Hepatocyte (in vitro differentiated cells): ENCODE results near the gene LDLR. TPM values are rescaled to one million over a fixed set of nuclear protein-coding genes. Genes with fewer than 3 reads are reported as not detected.

Source experiments
- DNase-seq: peaks from one replicate; pipeline ENCODE4 v3.0.0-alpha.2; 2016; ENCODE audit warnings: low spot score
- H2AFZ ChIP-seq: fragments of 200-600 bp; sonication (generic); 2 replicates; pipeline ENCODE4 v1.6.0; 2016; ENCODE audit warnings: antibody characterized with exemption, mild to moderate bottlenecking
- H3K27ac ChIP-seq: fragments of 200-600 bp; sonication (generic); 2 replicates; pipeline ENCODE4 v1.5.1; 2016; ENCODE audit warnings: mild to moderate bottlenecking
- H3K27me3 ChIP-seq: fragments of 200-600 bp; sonication (generic); 2 replicates; pipeline ENCODE4 v1.6.1; 2016
- H3K36me3 ChIP-seq: fragments of 200-600 bp; sonication (generic); replicated peaks from 2 replicates; pipeline ENCODE4 v1.5.1; 2016; ENCODE audit warnings: low read depth; ENCODE audit not compliant: insufficient read depth
- H3K4me1 ChIP-seq: fragments of 200-600 bp; sonication (generic); 2 replicates; pipeline ENCODE4 v1.5.1; 2016; ENCODE audit warnings: mild to moderate bottlenecking, moderate library complexity; ENCODE audit not compliant: insufficient read depth
- H3K4me2 ChIP-seq: fragments of 200-600 bp; sonication (generic); 2 replicates; pipeline ENCODE4 v1.6.0; 2016
- H3K4me3 ChIP-seq: fragments of 200-600 bp; sonication (generic); 2 replicates; pipeline ENCODE4 v1.5.1; 2016; ENCODE audit warnings: mild to moderate bottlenecking
- H3K79me2 ChIP-seq: fragments of 200-600 bp; sonication (generic); 2 replicates; pipeline ENCODE4 v1.6.0; 2017; ENCODE audit warnings: mild to moderate bottlenecking
- H3K9me2 ChIP-seq: fragments of 200-600 bp; sonication (generic); replicated peaks from 2 replicates; pipeline ENCODE4 v1.6.0; 2017; ENCODE audit warnings: mild to moderate bottlenecking; ENCODE audit not compliant: insufficient read depth
- H3K9me3 ChIP-seq: fragments of 200-600 bp; sonication (generic); 2 replicates; pipeline ENCODE4 v1.5.1; 2016; ENCODE audit warnings: low read depth, mild to moderate bottlenecking
- H4K20me1 ChIP-seq: fragments of 200-600 bp; sonication (generic); 2 replicates; pipeline ENCODE4 v1.6.0; 2016; ENCODE audit warnings: mild to moderate bottlenecking; ENCODE audit not compliant: insufficient read depth, poor library complexity, severe bottlenecking
- EZH2 ChIP-seq: fragments of 200-600 bp; sonication (generic); IDR thresholded peaks from 2 replicates; pipeline ENCODE4 v1.6.1; 2016; ENCODE audit warnings: antibody characterized with exemption, mild to moderate bottlenecking, borderline replicate concordance
- EZH2phosphoT487 ChIP-seq: fragments of 200-600 bp; sonication (generic); IDR thresholded peaks from one replicate; pipeline ENCODE4 v1.6.1; 2018; ENCODE audit warnings: antibody characterized with exemption, mild to moderate bottlenecking, low read depth, moderate library complexity; ENCODE audit not compliant: unreplicated experiment, severe bottlenecking
- WGBS: methylation state at CpG from one replicate; pipeline ENCODE4 v1.1.6; 2016; ENCODE audit warnings: low lambda C conversion rate; ENCODE audit errors: missing lambda C conversion rate; 5-methylcytosine and 5-hydroxymethylcytosine counted together
- polyA plus RNA-seq: library from polyadenylated mRNA; unstranded; fragments of >200 nt; fragmentation: Nextera tagmentation; extraction: Ambion mirVana; gene quantifications from 2 replicates; pipeline ENCODE4 v1.2.1, GENCODE V29; 2016
- total RNA-seq: library from RNA; depleted of rRNA; stranded (reverse); fragments of >200 nt; gene quantifications from 2 replicates; pipeline ENCODE4 v1.2.3, GENCODE V29; 2014
- TF ChIP-seq, protein P1 (sequence below): fragments of 200-600 bp; sonication (generic); IDR thresholded peaks from 2 replicates; pipeline ENCODE4 v1.5.1; 2016; ENCODE audit warnings: antibody characterized with exemption, mild to moderate bottlenecking; ENCODE audit not compliant: poor library complexity

The LDLR gene
- total and polyA plus RNA-seq, 2 experiments from 2014 or later: 123 to 126 TPM

DNA sequence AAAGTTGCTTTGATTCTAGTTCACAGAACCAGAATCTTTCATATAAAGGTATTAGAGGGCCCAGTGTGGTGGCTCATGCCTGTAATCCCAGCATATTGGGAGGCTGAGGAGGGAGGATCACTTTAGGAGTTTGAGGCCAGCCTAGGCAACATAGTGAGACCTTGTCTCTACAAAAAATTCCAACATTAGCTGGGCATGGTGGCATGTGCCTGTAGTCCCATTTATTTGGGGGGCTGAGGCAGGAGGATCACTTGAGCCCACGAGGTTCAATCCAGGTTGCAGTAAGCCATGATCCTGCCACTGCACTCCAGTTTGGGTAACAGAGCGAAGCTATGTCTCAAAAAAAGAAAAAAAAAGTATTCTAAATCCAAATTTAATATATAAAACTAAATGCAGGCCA is 9.1 kb downstream of the LDLR start:
- Histone ChIP-seq H3K79me2 (peaks cover 93% of the 10 kb centered on the region), H3K27me3 (no peaks in the 10 kb centered on the region), H3K4me2 (no peak overlapping the region), H3K36me3 (no peaks in the 10 kb centered on the region), H3K4me3 (no peak overlapping the region), H3K9me2 (no peaks in the 10 kb centered on the region), H3K4me1 (peaks cover 10% of the 10 kb centered on the region), H3K27ac (no peak overlapping the region), H4K20me1 (peaks cover 91% of the 10 kb centered on the region), H3K9me3 (no peaks in the 10 kb centered on the region), H2AFZ (no peak overlapping the region)
- TF ChIP-seq EZH2phosphoT487 (no peak), EZH2 (no peak)
- TF ChIP-seq, protein P1, sequence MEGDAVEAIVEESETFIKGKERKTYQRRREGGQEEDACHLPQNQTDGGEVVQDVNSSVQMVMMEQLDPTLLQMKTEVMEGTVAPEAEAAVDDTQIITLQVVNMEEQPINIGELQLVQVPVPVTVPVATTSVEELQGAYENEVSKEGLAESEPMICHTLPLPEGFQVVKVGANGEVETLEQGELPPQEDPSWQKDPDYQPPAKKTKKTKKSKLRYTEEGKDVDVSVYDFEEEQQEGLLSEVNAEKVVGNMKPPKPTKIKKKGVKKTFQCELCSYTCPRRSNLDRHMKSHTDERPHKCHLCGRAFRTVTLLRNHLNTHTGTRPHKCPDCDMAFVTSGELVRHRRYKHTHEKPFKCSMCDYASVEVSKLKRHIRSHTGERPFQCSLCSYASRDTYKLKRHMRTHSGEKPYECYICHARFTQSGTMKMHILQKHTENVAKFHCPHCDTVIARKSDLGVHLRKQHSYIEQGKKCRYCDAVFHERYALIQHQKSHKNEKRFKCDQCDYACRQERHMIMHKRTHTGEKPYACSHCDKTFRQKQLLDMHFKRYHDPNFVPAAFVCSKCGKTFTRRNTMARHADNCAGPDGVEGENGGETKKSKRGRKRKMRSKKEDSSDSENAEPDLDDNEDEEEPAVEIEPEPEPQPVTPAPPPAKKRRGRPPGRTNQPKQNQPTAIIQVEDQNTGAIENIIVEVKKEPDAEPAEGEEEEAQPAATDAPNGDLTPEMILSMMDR: no peak
- DNase-seq: no peak
- 97% methylated on average over 2 of the region's 2 CpGs for whole genome bisulfite sequencing

DNA sequence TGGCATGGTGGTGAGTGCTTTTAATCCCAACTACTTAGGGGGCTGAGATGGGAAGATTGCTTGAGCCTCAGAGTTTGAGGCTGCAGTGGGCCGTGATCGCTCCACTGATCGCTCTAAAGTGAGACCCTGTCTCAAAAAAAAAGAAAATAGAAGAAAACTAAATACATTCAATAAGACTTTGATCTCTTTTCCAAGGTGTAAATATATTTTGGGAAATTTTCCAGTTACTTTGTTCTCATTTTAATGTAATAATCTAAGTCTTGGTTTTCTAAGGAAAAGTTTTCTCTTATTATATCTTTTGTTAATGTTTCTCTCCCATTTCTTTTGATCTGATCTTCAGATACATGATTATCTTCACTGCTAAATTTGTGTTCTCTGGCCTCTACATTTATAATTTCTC is 9.6 kb downstream of the LDLR start:
- Histone ChIP-seq H3K79me2 (peaks cover 88% of the 10 kb centered on the region), H3K4me3 (no peak overlapping the region), H2AFZ (no peak overlapping the region), H3K4me2 (no peak overlapping the region), H4K20me1 (peaks cover 91% of the 10 kb centered on the region), H3K9me3 (no peaks in the 10 kb centered on the region), H3K36me3 (no peaks in the 10 kb centered on the region), H3K27me3 (no peaks in the 10 kb centered on the region), H3K9me2 (no peaks in the 10 kb centered on the region), H3K4me1 (peaks cover 9% of the 10 kb centered on the region), H3K27ac (no peak overlapping the region)
- no peak for TF ChIP-seq EZH2
- no peak for TF ChIP-seq EZH2phosphoT487
- TF ChIP-seq, protein P1: no peak
- DNase-seq: no peak
- WGBS: 100% methylated on average over 3 of the region's 3 CpGs

DNA sequence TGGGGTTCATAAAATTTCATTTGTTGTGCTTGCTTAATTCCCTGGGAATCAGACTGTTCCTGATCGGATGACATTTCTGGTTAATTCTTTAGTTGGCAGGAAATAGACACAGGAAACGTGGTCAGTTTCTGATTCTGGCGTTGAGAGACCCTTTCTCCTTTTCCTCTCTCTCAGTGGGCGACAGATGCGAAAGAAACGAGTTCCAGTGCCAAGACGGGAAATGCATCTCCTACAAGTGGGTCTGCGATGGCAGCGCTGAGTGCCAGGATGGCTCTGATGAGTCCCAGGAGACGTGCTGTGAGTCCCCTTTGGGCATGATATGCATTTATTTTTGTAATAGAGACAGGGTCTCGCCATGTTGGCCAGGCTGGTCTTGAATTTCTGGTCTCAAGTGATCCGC is 10.8 kb downstream of the LDLR start:
- no peak for TF ChIP-seq EZH2
- no peak for DNase-seq
- H3K4me2 ChIP-seq: no peak overlapping the region
- no peak overlapping the region for H3K27ac ChIP-seq
- H3K9me2 ChIP-seq: no peaks in the 10 kb centered on the region
- peaks cover 92% of the 10 kb centered on the region for H4K20me1 ChIP-seq
- no peaks in the 10 kb centered on the region for H3K4me1 ChIP-seq
- no peak overlapping the region for H3K4me3 ChIP-seq
- no peaks in the 10 kb centered on the region for H3K27me3 ChIP-seq
- peaks cover 88% of the 10 kb centered on the region for H3K79me2 ChIP-seq
- no peaks in the 10 kb centered on the region for H3K36me3 ChIP-seq
- H3K9me3 ChIP-seq: no peaks in the 10 kb centered on the region
- no peak overlapping the region for H2AFZ ChIP-seq
- WGBS: 91% methylated on average over 12 of the region's 12 CpGs

DNA sequence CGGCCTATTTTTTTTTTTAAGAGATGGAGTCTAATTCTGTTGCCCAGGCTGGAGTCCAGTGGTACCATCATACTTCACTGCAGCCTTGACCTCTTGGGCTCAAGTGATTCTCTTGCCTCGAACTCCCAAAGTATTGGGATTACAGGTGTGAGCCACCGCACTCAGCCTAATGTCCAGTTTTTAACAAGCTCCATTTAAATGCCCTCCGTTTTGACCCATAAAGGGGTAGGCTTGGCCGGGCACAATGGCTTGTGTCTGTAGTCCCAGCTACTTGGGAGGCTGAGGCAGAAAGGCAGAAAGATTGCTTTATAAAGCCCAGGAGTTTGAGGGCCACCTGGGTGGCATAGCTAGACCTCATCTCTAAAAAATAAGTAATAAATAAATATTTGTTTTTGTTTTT is 11.8 kb downstream of the LDLR start:
- no peak overlapping the region for H3K4me3 ChIP-seq
- WGBS: 96% methylated on average over 5 of the region's 5 CpGs
- H3K9me2 ChIP-seq: no peaks in the 10 kb centered on the region
- DNase-seq: no peak
- no peak overlapping the region for H2AFZ ChIP-seq
- H3K79me2 ChIP-seq: peaks cover 88% of the 10 kb centered on the region
- no peaks in the 10 kb centered on the region for H3K4me1 ChIP-seq
- H3K36me3 ChIP-seq: no peaks in the 10 kb centered on the region
- no peaks in the 10 kb centered on the region for H3K9me3 ChIP-seq
- TF ChIP-seq EZH2phosphoT487 (no peak), EZH2 (no peak)
- TF ChIP-seq, protein P1: no peak
- peaks cover 94% of the 10 kb centered on the region for H4K20me1 ChIP-seq
- no peak overlapping the region for H3K27ac ChIP-seq
- no peak overlapping the region for H3K4me2 ChIP-seq
- no peaks in the 10 kb centered on the region for H3K27me3 ChIP-seq
